HepG2 (cell line): ENCODE data around the gene DRAM1. TPM values are rescaled to one million over a fixed set of nuclear protein-coding genes. Genes with fewer than 3 reads are reported as not detected.

Experiments
- ATAC-seq: fragments of 200-7000 bp; cut with Tn5 transposase; 3 replicates; pipeline ENCODE4 v1.9.1; 2020; ENCODE audit warnings: mild to moderate bottlenecking, moderate library complexity
- BruUV-seq: library from RNA; stranded (reverse); fragments of 400-500 nt; replicated peaks from 2 replicates; lab custom pipeline; 2021; lab: Mats Ljungman, UMichigan
- CTCF ChIA-PET: fragments of 300-600 bp; formaldehyde crosslinking; extraction: SDS; loops from one replicate; lab custom pipeline; 2021; ENCODE audit warnings: low total read pairs, inconsistent platforms, low intra/inter-chr PET ratio; lab: Yijun Ruan, JAX
- POLR2A ChIA-PET: fragments of 350-600 bp; sonication (Branson Sonifier 250); formaldehyde crosslinking; loops from one replicate; lab custom pipeline; 2020; ENCODE audit warnings: antibody characterized with exemption, inconsistent platforms; lab: Yijun Ruan, JAX
- DNase-seq: peaks from one replicate; pipeline ENCODE4 v3.0.0-alpha.2; 2015; ENCODE audit warnings: low spot score
- FAIRE-seq: peaks from 3 replicates; lab custom pipeline; 2011; peaks lifted over from hg19 to GRCh38; lab: Jason Lieb, UNC
- H2AFZ ChIP-seq: one replicate; pipeline ENCODE4 v1.6.1; 2011; ENCODE audit warnings: low read length, inconsistent platforms
- H3K27ac ChIP-seq: fragments of 300-600 bp; 3 replicates; pipeline ENCODE4 v1.8.0; 2011; ENCODE audit warnings: mixed run types, mild to moderate bottlenecking, mixed read lengths, low read length, inconsistent platforms; ENCODE audit not compliant: insufficient read depth; ENCODE audit errors: extremely low read length
- H3K27me3 ChIP-seq, 2 experiments: fragments of 200-600 bp in 1 of 2; 2 replicates in 1 of 2; 3 replicates in 1 of 2; pipeline versions ENCODE4 v1.6.0 to v1.8.0; 2011; ENCODE audit warnings: low read length in 2 of 2, mild to moderate bottlenecking in 2 of 2, moderate library complexity in 2 of 2, inconsistent platforms in 1 of 2; ENCODE audit not compliant: insufficient read depth in 2 of 2, control insufficient read depth in 1 of 2
- H3K36me3 ChIP-seq, 2 experiments: fragments of 200-600 bp in 1 of 2; replicated peaks in 1 of 2; 2 replicates in 1 of 2; 3 replicates in 1 of 2; pipeline versions ENCODE4 v1.5.1 to v1.8.0; 2011; ENCODE audit warnings: low read length in 2 of 2, inconsistent platforms in 1 of 2; ENCODE audit not compliant: insufficient read depth in 2 of 2, control insufficient read depth in 1 of 2
- H3K4me1 ChIP-seq: 2 replicates; pipeline ENCODE4 v1.5.1; 2012; ENCODE audit warnings: low read length, inconsistent platforms; ENCODE audit not compliant: insufficient read depth
- H3K4me2 ChIP-seq: 2 replicates; pipeline ENCODE4 v1.6.0; 2011; ENCODE audit warnings: low read depth, low read length, inconsistent platforms
- H3K4me3 ChIP-seq, 3 experiments: fragments of 200-600 bp in 1 of 3; sonication (generic), shearing (Covaris generic) in 1 of 3; replicated peaks in 1 of 3; 2 replicates each; pipeline ENCODE4 v1.5.1; 2011 to 2016; ENCODE audit warnings: low read length in 3 of 3, inconsistent platforms in 2 of 3, low read depth in 2 of 3, mild to moderate bottlenecking in 2 of 3, control low read depth in 1 of 3, mixed read lengths in 1 of 3; ENCODE audit not compliant: insufficient read depth in 1 of 3
- H3K79me2 ChIP-seq: one replicate; pipeline ENCODE4 v1.6.1; 2011; ENCODE audit warnings: low read length, inconsistent platforms; ENCODE audit not compliant: insufficient read depth
- H3K9ac ChIP-seq: 2 replicates; pipeline ENCODE4 v1.6.0; 2011; ENCODE audit warnings: mild to moderate bottlenecking, low read depth, low read length, inconsistent platforms; ENCODE audit not compliant: insufficient read depth
- H3K9me3 ChIP-seq: 2 replicates; pipeline ENCODE4 v1.5.1; 2012; ENCODE audit warnings: mild to moderate bottlenecking, low read length
- H4K20me1 ChIP-seq: 2 replicates; pipeline ENCODE4 v1.6.0; 2011; ENCODE audit warnings: inconsistent platforms, mild to moderate bottlenecking, low read length, moderate library complexity; ENCODE audit not compliant: insufficient read depth
- CEBPB ChIP-seq: IDR thresholded peaks from 2 replicates; pipeline ENCODE4 v1.6.1; 2011; ENCODE audit warnings: low read depth, low read length, improper control_type of control experiment, borderline replicate concordance
- CEBPG ChIP-seq: IDR thresholded peaks from 2 replicates; pipeline ENCODE4 v1.6.1; 2016
- HOXA9 ChIP-seq: sonication (generic); formaldehyde crosslinking; IDR thresholded peaks from 2 replicates; pipeline ENCODE4 v1.8.1; 2022; ENCODE audit warnings: missing genetic modification reagents, mild to moderate bottlenecking, moderate library complexity, borderline replicate concordance
- POGZ ChIP-seq: sonication (generic); formaldehyde crosslinking; IDR thresholded peaks from 2 replicates; pipeline ENCODE4 v1.4.0; 2020; ENCODE audit warnings: mild to moderate bottlenecking, missing genetic modification reagents
- SRSF4 ChIP-seq: fragments of 200-400 bp; formaldehyde crosslinking; IDR thresholded peaks from one replicate; pipeline ENCODE4 v1.6.1; 2018; ENCODE audit warnings: mild to moderate bottlenecking, low read depth, low read length, moderate library complexity; ENCODE audit not compliant: poor library complexity, severe bottlenecking
- ZMYM3 ChIP-seq: sonication (generic); formaldehyde crosslinking; IDR thresholded peaks from 2 replicates; pipeline ENCODE4 v1.5.1; 2020; ENCODE audit warnings: mild to moderate bottlenecking, missing genetic modification reagents
- ZMYM4 ChIP-seq: sonication (generic); formaldehyde crosslinking; IDR thresholded peaks from 2 replicates; pipeline ENCODE4 v1.8.1; 2023; ENCODE audit warnings: mild to moderate bottlenecking, missing genetic modification reagents
- ZNF460 ChIP-seq: sonication (generic); formaldehyde crosslinking; IDR thresholded peaks from 2 replicates; pipeline ENCODE4 v1.5.1; 2020; ENCODE audit warnings: missing genetic modification reagents, mild to moderate bottlenecking, borderline replicate concordance
- WGBS: methylation state at CpG from one replicate; pipeline ENCODE4 v1.1.6; 2017; ENCODE audit warnings: low lambda C conversion rate; 5-methylcytosine and 5-hydroxymethylcytosine counted together
- in situ Hi-C: cut with HindIII; loops from 2 replicates; pipeline ENCODE4 v1.10.0; 2017; ENCODE audit warnings: low pct_unique_long_range_greater_than_20kb; ENCODE audit not compliant: extremely low pct_ligation_motif_present
- intact Hi-C: fragments of 100-400 bp; cut with micrococcal nuclease; formaldehyde crosslinking; loops from one replicate; pipeline ENCODE4 v1.10.0; 2022; ENCODE audit not compliant: unreplicated experiment
- polyA plus RNA-seq, 8 experiments: library from polyadenylated mRNA; depleted of rRNA in 3 of 8; stranded (reverse) in 7 of 8; unstranded in 1 of 8; fragments of >200 nt; fragmentation: Illumina TruSeq in 4 of 8; extraction: Trizol in 4 of 8; gene quantifications; 2 replicates each; pipeline versions ENCODE4 v1.2.1 to v1.2.3, GENCODE V29; 2011 to 2016; ENCODE audit warnings: low read depth in 4 of 8, missing spikeins in 1 of 8, mixed read lengths in 1 of 8; ENCODE audit not compliant: insufficient read depth in 1 of 8
- total RNA-seq, 5 experiments: library from RNA; depleted of rRNA; stranded (reverse); fragments of >200 nt; fragmentation: Illumina TruSeq; extraction: Trizol; gene quantifications; 2 replicates each; pipeline ENCODE4 v1.2.3, GENCODE V29; 2016; ENCODE audit warnings: low read depth in 1 of 5
- TF ChIP-seq, protein P1 (sequence below): IDR thresholded peaks from 2 replicates; pipeline ENCODE4 v1.4.0; 2020; ENCODE audit warnings: mild to moderate bottlenecking, missing genetic modification reagents
- TF ChIP-seq, protein P2 (sequence below): sonication (generic); formaldehyde crosslinking; IDR thresholded peaks from 2 replicates; pipeline ENCODE4 v1.5.0; 2020; ENCODE audit warnings: missing genetic modification reagents, mild to moderate bottlenecking, borderline replicate concordance
- TF ChIP-seq, protein P3 (sequence below), 2 experiments: IDR thresholded peaks; 2 replicates each; pipeline ENCODE4 v1.6.1; 2011 to 2012; ENCODE audit warnings: low read length in 2 of 2, borderline replicate concordance in 1 of 2, low read depth in 1 of 2, mild to moderate bottlenecking in 1 of 2, moderate library complexity in 1 of 2

Gene DRAM1
- total and polyA plus RNA-seq, 2 of the 13 experiments (the other 11 are each of a cell fraction or from before 2014, with no cell fraction given): 20.9 to 32.6 TPM

DNA sequence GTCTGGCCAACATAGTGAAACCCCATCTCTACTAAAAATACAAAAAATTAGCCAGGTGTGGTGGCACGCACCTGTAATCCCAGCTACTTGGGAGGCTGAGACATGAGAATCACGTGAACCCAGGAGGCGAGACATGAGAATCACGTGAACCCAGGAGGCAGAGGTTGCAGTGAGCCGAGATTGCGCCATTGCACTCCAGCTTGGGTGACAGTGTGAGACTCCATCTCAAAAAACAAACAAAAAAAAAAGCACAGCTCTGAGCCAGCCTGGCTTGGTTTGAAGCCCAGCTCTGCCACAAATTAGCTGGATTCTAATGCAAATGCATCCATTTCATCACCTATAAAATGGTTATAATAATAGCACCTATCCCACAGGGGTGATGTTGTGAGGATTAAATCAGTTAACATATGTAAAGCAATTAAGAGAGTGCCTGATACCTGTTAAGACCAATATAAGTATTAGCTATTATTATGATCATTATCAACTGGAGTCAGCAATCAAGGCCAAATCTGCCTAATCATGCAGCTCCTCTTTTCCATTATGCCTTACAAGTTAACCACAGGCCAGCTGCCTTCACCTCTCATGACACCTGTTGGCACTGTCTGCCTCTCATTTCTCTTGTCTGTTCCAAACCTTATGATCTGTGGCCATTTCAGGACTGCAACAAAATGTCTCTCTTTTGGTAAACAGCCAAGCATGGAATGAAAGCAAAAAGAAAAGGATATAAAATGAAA lies 48.8 kb upstream of the DRAM1 start:
- H3K36me3 ChIP-seq: no peaks in the 10 kb centered on the region
- no TSS peak for BruUV-seq
- H3K4me1 ChIP-seq: peaks cover 33% of the 10 kb centered on the region
- in situ Hi-C loops: no loop called here
- H3K9me3 ChIP-seq: no peaks in the 10 kb centered on the region
- H3K79me2 ChIP-seq: peaks cover 7% of the 10 kb centered on the region
- DNase-seq: no peak
- no peak for FAIRE-seq
- intact Hi-C loops: loop anchor here (5.0 kb wide), 1 partner anchor 36 kb away; no protein-coding TSS in a partner anchor
- ATAC-seq: no peak
- no peak overlapping the region for H2AFZ ChIP-seq
- peak overlapping the region; percentile 82; the same call in 1 of the 2 replicates for H3K4me2 ChIP-seq
- no peaks in the 10 kb centered on the region; a peak in 1 of 5 replicates for H3K27me3 ChIP-seq
- no peak overlapping the region for H3K27ac ChIP-seq
- 97% methylated on average over 6 of the region's 6 CpGs for WGBS
- no peaks in the 10 kb centered on the region for H4K20me1 ChIP-seq
- peak; percentile 9; the same call in 1 of the 2 replicates for TF ChIP-seq CEBPB
- TF ChIP-seq, protein P1, sequence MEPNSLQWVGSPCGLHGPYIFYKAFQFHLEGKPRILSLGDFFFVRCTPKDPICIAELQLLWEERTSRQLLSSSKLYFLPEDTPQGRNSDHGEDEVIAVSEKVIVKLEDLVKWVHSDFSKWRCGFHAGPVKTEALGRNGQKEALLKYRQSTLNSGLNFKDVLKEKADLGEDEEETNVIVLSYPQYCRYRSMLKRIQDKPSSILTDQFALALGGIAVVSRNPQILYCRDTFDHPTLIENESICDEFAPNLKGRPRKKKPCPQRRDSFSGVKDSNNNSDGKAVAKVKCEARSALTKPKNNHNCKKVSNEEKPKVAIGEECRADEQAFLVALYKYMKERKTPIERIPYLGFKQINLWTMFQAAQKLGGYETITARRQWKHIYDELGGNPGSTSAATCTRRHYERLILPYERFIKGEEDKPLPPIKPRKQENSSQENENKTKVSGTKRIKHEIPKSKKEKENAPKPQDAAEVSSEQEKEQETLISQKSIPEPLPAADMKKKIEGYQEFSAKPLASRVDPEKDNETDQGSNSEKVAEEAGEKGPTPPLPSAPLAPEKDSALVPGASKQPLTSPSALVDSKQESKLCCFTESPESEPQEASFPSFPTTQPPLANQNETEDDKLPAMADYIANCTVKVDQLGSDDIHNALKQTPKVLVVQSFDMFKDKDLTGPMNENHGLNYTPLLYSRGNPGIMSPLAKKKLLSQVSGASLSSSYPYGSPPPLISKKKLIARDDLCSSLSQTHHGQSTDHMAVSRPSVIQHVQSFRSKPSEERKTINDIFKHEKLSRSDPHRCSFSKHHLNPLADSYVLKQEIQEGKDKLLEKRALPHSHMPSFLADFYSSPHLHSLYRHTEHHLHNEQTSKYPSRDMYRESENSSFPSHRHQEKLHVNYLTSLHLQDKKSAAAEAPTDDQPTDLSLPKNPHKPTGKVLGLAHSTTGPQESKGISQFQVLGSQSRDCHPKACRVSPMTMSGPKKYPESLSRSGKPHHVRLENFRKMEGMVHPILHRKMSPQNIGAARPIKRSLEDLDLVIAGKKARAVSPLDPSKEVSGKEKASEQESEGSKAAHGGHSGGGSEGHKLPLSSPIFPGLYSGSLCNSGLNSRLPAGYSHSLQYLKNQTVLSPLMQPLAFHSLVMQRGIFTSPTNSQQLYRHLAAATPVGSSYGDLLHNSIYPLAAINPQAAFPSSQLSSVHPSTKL (CRISPR knock-in tag): 0 out of 2 replicates have a peak, but pooled peaks have one; percentile 11
- no peak for TF ChIP-seq HOXA9 (CRISPR knock-in tag)
- peak; percentile 70; the same call in 1 of the 2 replicates for TF ChIP-seq ZNF460 (CRISPR knock-in tag)
- TF ChIP-seq, protein P2, sequence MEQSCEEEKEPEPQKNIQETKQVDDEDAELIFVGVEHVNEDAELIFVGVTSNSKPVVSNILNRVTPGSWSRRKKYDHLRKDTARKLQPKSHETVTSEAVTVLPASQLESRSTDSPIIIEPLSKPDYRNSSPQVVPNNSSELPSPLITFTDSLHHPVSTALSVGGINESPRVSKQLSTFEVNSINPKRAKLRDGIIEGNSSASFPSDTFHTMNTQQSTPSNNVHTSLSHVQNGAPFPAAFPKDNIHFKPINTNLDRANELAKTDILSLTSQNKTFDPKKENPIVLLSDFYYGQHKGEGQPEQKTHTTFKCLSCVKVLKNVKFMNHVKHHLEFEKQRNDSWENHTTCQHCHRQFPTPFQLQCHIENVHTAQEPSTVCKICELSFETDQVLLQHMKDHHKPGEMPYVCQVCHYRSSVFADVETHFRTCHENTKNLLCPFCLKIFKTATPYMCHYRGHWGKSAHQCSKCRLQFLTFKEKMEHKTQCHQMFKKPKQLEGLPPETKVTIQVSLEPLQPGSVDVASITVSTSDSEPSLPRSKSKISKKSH: no peak
- TF ChIP-seq, protein P3, sequence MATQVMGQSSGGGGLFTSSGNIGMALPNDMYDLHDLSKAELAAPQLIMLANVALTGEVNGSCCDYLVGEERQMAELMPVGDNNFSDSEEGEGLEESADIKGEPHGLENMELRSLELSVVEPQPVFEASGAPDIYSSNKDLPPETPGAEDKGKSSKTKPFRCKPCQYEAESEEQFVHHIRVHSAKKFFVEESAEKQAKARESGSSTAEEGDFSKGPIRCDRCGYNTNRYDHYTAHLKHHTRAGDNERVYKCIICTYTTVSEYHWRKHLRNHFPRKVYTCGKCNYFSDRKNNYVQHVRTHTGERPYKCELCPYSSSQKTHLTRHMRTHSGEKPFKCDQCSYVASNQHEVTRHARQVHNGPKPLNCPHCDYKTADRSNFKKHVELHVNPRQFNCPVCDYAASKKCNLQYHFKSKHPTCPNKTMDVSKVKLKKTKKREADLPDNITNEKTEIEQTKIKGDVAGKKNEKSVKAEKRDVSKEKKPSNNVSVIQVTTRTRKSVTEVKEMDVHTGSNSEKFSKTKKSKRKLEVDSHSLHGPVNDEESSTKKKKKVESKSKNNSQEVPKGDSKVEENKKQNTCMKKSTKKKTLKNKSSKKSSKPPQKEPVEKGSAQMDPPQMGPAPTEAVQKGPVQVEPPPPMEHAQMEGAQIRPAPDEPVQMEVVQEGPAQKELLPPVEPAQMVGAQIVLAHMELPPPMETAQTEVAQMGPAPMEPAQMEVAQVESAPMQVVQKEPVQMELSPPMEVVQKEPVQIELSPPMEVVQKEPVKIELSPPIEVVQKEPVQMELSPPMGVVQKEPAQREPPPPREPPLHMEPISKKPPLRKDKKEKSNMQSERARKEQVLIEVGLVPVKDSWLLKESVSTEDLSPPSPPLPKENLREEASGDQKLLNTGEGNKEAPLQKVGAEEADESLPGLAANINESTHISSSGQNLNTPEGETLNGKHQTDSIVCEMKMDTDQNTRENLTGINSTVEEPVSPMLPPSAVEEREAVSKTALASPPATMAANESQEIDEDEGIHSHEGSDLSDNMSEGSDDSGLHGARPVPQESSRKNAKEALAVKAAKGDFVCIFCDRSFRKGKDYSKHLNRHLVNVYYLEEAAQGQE (IDR thresholded peaks at IDR 0.05; ENCODE audit: borderline replicate concordance in 1 of 2, low read depth in 1 of 2, low read length in 2 of 2): no peak
- peak; percentile 47 for TF ChIP-seq CEBPG
- TF ChIP-seq ZMYM3 (CRISPR knock-in tag): 0 out of 2 replicates have a peak, but pooled peaks have one; percentile 29
- TF ChIP-seq SRSF4: no peak
- TF ChIP-seq ZMYM4 (CRISPR knock-in tag): peak; percentile 73
- 0 out of 2 replicates have a peak, but pooled peaks have one; percentile 32 for TF ChIP-seq POGZ (CRISPR knock-in tag)
- TF ChIP-seq, all 625 proteins: peak for 7
- ChIA-PET POLR2A (no interaction called here), CTCF (no interaction called here)
- no peak overlapping the region for H3K9ac ChIP-seq
- H3K4me3 ChIP-seq: no peak overlapping the region
